ENCODE measurements around the gene RPGRIP1L. TPM values are rescaled to one million over a fixed set of nuclear protein-coding genes. Genes with fewer than 3 reads are reported as not detected.

The RPGRIP1L gene
- total RNA-seq, 1 donor, result 19.5 TPM

DNA sequence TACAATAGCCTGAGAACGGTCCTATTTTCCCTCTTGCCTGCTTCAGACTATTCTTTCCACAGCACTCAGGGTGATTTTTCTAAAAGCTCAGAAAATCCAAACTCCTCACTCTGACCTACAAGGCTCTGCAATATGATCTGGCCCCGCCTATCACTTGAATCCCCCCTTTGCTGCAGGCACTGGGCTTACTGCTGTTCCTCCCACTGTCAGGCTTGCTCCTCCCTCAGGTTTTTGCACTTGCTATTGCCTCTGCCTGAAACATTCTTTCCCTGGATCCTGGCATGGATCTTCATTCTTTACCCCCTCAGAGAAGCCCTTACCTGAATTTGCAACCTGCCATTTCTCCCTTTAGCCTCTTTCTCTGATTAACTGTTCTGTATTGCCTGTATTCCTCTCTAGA, 52.3 kb downstream of the RPGRIP1L start:
- TF ChIP-seq, protein P1, sequence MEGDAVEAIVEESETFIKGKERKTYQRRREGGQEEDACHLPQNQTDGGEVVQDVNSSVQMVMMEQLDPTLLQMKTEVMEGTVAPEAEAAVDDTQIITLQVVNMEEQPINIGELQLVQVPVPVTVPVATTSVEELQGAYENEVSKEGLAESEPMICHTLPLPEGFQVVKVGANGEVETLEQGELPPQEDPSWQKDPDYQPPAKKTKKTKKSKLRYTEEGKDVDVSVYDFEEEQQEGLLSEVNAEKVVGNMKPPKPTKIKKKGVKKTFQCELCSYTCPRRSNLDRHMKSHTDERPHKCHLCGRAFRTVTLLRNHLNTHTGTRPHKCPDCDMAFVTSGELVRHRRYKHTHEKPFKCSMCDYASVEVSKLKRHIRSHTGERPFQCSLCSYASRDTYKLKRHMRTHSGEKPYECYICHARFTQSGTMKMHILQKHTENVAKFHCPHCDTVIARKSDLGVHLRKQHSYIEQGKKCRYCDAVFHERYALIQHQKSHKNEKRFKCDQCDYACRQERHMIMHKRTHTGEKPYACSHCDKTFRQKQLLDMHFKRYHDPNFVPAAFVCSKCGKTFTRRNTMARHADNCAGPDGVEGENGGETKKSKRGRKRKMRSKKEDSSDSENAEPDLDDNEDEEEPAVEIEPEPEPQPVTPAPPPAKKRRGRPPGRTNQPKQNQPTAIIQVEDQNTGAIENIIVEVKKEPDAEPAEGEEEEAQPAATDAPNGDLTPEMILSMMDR (IDR thresholded peaks at IDR 0.05; ENCODE audit: insufficient read depth, low read length), result no peak
- H3K4me3 ChIP-seq (ENCODE audit: low read depth, low read length), result no peak overlapping the region
- no peak for DNase-seq (ENCODE audit: low read depth)

DNA sequence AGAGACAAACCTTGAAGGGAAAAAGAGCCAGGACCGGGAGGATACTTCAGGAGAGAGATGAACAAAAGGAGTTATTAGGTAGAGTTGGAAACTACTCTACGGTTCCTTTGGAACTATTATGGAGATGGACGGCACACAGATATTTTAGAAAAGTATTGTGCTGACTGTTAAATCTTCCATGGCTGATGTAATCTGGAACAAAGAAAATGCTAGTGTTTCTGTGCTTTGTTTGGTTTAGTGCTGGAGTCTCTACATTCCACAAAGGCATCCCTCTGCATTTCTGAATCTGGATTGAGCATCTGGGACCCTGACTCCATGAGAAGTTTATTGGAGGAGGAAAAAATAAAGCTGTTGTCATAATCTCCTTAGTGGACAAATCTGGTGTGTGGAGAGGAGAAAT, 57.2 kb downstream of the RPGRIP1L start:
- no peak overlapping the region for H3K4me3 ChIP-seq (ENCODE audit: low read depth, low read length)
- TF ChIP-seq, protein P1 (IDR thresholded peaks at IDR 0.05; ENCODE audit: insufficient read depth, low read length), result no peak
- no peak for DNase-seq (ENCODE audit: low read depth)

DNA sequence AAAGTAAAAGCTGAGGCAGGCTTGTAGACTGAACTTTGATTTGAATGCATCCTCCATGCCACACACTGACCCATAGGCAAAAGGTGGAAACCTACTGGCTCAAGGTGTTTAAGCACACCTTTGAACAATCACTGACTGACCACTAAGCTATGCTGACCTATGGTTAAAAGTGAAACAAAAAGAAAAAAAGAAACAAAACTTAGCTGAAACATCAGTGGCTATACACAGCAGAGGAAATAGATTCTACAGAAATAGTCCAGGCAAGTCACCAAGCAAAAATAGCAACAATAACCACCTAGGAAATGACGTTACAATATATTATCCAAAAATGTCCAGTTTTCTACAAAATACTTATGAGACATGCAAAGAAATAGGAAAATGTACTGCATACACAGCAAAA, 60.2 kb downstream of the RPGRIP1L start:
- no peak for DNase-seq (ENCODE audit: low read depth)
- TF ChIP-seq, protein P1 (IDR thresholded peaks at IDR 0.05; ENCODE audit: insufficient read depth, low read length), result no peak
- no peak overlapping the region for H3K4me3 ChIP-seq (ENCODE audit: low read depth, low read length)

DNA sequence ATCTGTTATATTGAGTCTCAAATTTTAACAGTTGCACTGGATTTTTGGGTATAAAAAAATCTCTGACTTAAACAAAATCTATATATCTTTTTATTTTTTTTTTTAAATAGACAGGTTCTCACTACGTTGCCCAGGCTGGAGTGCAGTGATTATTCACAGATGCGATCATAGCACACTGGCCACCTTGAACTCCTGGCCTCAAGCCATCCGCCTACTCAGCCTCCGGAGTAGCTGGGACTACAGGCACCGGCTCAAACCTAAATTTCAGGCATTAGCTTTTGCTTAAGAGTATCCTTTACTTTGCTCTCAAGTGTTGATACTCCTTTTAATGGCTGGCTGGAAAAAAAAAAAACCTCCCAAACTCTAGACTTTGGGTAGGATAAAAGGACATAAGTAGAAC, 61.6 kb downstream of the RPGRIP1L start:
- H3K4me3 ChIP-seq (ENCODE audit: low read depth, low read length), result no peak overlapping the region
- no peak for DNase-seq (ENCODE audit: low read depth)
- TF ChIP-seq, protein P1 (IDR thresholded peaks at IDR 0.05; ENCODE audit: insufficient read depth, low read length), result no peak

DNA sequence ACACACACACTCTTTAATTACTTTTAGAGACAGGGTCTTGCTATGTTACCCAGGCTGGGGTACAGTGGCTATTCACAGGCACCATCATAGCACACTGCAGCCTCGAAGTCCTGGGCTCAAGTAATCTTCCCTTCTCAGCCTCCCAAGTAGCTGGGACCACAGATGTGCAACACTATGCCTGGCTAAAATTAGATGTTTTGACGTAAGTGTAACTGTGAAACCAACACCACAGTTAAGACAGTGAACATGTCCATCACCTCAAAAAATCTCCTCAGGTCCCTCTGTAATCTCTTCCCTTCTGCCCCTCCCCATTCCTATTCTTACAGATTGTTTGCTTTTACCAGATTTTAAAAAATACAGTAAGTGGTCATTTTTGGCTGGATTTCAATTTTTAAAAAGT, 66.7 kb downstream of the RPGRIP1L start:
- TF ChIP-seq, protein P1 (IDR thresholded peaks at IDR 0.05; ENCODE audit: insufficient read depth, low read length), result no peak

DNA sequence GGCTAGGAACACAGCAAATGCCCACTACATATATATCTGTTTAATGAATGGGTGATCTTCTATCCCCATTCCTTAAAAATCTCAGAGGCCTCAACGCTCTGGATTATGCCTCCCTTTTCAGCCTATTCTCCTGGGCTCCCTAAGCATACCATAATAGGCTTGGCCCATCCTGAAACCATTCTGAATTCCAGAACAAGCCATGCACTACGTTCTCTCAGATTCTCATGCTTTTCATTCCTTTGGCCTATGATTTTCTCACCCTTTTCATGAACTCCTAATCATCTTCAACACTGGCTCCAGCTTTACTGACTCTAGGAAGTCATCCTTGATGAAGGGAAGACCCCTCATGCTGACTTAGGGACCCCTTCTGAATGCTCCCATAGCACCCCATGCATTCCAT, 71.1 kb downstream of the RPGRIP1L start:
- DNase-seq (ENCODE audit: low read depth), result no peak
- H3K4me3 ChIP-seq (ENCODE audit: low read depth, low read length), result no peak overlapping the region
- TF ChIP-seq, protein P1 (IDR thresholded peaks at IDR 0.05; ENCODE audit: insufficient read depth, low read length), result no peak

More for the DNA sequence above, 66.7 kb downstream of the RPGRIP1L start:
- H3K4me3 ChIP-seq (ENCODE audit: low read depth, low read length), result no peak overlapping the region
- no peak for DNase-seq (ENCODE audit: low read depth)
